Fibroblast of skin of right biceps (primary cell): Measurements from ENCODE around the gene COL5A2.

Source experiments
- DNase-seq: peaks from one replicate; pipeline ENCODE4 v3.0.0-alpha.2; 2013

COL5A2 gene

DNA sequence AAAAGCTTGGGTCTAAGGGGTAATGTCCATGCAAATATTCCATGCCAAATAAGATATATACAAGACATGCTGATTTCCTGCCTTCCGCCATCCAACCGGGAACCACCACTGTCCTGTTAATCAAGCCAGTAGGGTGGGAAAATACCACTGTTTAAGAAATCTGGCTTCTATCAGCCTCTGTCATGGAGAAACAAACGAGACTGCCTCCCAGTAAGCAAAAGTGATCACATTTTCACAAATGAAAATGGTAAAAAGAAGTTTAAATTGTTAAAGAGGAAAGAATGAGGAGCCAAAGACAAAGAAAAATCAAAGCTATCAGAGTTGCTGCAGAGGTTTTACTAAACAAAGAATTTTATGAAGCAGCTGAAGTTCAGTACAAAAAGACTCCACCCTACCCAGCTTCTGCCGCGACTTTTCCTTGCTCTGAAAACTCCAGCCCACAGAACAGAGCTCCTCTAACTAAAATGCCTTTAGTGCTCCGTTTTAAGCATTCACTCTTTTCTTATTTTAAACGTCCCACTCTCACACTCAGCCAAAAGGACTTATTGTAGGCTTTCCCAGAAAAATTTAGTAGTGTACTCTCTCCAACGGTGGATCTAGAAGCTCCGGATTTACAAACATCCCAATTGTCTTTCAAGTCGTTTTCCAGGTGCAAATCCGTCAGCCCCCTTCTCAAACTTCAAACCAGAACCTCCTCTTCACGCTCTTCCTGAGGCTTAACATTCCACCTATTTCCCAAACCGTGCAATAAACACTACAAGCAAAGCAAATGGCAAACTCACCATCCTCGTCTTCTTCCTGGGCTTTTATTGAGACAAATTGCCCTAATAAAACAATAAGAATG, 613 bp downstream of the COL5A2 start:
- peak; percentile 82 for DNase-seq

DNA sequence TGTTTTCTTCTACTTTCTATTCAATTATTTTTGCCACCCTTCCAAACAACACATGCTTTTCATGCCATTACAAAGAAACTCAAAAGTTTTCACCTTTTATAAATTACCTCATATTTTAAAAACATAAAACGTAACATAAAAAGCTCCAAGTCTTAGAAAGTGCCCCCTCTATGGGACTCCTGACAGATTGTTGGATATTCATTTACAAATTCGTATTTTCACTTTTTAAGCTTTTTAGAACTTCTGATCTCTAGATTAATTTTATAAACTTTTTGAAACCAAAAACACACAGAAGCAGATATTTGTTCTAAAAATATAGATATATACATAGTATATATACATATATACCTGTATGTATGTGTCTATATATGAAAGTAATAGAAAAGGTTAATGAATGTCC, 1.5 kb downstream of the COL5A2 start:
- peak; percentile 48 for DNase-seq

DNA sequence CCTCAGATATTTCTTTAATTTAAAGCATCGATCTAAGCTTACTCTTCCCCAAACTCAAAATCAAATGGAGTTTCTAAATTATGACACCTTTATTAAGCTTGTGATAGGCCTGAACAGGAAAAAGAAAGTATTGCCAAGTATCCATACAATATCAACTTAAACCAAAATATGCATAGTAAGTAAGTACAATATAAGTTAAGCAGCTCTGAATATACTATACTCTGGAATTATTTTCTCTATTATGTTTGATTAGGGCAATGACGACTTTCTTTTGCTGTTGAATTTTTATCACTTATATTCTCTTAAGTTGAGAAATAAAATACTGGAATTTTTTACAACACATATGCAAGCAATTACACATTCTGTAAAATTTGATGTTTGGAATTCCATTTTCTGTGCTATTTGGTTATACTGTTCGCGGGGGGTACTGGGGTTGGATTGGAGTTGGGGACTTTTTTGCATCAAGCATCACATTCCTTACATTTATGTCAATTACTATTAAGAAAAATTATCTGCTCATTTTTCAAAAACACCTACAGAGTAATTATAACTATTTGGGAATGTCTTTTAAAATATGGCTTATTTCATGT, 2.2 kb downstream of the COL5A2 start:
- DNase-seq: peak; percentile 66

DNA sequence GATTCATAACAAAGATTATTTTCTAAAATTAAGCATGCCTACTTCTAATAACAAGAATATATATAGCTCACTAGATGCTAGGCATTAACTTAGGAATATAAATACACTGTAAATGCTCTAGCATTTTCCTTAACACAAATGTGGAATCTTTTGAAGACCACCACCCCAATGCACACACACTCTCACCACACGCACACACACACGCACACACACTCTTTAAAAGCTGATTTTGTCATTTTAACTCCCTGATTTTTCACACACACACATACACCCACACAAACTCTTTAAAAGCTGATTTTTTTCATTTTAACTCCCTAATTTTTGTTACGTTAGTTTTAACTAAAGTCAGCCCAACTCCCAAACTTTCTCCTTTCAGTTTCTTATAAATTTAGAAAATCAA, 3.0 kb downstream of the COL5A2 start:
- DNase-seq: no peak

DNA sequence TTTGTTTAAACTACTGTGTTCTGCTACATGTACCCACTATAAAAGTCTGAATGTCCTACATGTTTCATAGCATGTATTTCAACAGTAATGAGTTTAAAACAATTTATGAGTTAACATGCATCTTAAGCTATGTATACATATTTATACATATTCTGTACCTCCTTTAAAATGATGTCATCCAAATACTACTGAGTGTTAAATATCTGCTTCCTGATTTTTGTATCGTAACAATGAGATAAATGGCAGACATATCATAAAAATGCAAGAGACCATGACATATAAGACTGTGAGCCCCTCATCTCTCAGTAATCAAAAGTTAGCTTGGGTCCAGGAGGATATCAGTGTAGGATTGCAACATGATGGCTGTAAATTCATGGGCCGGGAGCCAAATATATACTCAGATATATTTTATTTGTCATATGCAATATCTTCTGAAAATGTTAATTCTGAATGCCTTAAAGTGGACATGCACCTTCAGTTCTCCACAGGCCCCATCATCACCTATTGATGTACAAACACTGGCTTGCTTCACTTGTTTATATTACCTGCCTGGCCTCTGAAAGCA, 3.6 kb downstream of the COL5A2 start:
- DNase-seq: peak; percentile 37

DNA sequence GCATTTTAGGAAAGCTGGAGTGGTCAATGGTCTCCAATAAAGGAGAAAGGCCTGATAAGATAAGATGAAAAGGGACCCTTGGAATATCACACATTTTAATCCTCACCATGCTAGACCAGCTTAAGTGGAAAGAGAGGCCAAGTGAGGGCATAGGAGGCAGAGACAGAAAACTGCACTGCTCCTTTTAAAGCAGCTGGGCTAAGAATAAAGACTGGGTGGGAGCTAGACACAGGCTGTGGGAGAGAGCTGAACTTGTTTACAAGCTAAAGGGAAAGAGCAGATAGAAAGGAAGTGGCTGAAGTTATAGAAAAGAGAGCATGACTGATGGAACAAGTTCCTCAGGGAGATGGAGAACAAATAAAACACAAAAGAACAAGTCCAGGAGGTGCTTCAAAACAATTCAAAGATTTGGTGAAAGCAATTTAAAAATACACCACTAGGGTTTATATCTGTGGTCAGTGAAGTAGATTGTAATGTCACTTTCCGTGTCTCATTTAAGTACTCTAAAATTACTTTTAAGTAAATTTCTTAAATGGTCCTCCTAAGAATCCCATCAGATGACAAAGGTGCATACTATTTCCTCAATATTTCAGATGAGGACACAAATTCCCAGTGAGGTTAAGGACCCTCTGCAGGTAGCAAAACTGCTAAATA, 7.5 kb downstream of the COL5A2 start:
- DNase-seq: no peak

DNA sequence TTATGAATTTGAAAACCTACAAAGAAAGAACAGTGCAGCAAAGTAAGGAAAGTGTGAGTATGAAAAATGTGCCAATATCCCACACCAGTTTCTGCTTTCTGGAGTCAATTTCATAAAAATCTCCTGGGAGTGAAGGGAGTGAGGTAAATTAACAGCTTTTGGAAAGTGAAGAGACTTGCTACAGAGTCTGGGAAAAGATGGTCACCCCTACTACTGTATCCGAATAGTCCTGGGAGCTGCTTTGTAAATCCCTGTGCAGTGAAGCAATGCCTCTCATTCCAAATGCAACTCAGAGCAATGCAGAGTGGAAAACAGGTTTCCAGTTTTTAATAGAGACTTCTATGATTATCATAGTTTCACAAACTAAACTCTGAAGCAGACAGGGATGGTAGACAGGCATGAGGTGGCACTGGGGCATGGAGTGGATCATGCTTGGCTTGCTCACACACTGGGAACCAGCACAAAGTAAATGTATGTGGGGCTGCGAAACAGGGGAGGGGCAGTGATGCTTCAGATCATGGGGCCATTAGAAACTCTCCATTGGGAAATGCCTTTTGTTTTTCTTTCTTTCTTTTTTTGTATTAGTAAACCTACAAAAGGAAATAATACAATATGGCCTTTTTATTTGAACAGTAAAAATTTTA, 10.6 kb downstream of the COL5A2 start:
- no peak for DNase-seq

DNA sequence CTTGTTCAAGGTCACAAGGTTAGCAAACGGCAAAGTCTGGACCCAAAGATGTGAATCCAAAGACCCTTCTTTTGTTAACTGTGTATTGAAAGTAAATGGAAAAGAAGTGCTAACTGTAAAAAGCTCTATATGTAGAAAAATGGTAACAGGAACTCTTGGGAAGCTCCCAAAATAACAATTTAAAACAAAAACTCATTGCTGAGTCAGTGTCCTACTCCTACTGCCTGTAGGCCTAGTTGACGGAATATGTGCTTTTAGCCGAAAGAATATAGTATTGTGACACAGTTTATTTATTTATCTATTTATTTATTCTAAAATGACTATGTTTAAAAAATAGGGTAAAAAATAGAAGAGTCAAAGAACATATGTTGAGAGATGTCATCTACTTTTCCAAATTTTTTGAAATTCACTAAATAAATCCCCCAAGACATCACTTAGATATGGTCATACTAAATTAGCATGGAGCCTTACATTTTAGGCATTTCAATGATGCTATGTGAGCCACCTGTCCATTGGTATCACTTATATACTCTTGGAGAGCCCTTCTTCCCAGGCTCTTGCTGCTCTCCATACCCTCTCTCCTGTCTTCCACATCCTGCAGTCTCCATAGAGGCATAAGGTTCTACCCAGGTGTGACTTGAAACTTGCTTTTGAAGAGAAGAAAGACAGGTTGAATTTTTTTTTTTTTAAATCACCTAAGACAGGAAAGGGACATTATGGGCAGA, 13.7 kb downstream of the COL5A2 start:
- peak; percentile 31 for DNase-seq

DNA sequence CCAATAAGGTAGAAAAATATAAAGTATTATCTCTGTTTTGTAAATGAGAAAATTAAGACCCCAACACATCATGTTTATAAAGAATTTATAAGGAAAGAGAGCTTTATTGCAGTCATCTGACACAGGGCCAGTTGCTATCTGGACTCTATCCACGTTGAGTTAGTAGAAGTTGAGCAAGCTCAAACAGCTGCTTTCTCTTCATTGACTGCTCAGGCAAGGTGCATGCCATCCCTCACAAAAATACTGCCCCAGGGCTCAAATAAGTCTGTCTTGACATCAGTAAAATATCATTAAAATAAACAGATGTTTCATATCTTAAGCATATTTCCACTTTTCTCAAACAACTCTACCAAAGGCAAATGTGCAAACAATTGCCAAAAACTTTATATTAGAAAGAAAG, 14.8 kb downstream of the COL5A2 start:
- DNase-seq: no peak

DNA sequence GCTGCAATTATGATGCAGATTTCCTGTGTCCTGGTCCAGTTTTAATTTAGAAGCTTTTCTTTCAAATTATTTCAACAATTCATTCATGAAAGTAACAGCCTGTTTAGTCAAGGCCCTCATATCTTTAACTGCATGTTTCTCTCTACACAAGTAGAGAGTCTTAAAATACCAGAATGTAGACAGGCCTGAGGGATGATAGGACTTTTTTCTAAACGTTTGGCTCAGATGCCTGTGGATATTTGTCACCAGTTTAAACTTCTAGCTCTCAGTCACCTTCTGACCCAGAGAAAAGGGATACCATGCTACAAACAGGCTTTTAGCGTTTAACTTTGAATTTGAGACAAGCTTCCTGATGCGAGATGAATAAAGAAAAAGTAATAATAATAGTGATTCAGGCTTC, 15.7 kb downstream of the COL5A2 start:
- peak; percentile 86 for DNase-seq

DNA sequence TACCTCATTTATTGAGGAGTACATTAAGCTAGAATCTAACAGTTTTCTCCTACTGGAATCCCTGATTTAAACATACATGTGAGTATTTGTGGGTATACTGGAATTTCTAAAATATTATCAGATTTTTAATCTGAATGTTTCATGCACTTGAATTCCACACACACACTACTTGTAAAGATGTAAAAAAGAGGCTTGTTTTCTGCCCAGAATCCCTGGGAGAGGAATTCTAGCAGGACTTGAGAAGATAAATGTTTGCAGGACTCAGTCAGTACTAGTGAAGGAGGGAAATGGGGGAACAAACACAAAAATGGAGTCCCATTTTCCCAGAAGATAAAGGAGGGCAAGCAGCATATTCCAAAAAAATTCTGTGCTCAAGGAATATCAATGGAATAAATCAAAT, 17.0 kb downstream of the COL5A2 start:
- DNase-seq: peak; percentile 27

DNA sequence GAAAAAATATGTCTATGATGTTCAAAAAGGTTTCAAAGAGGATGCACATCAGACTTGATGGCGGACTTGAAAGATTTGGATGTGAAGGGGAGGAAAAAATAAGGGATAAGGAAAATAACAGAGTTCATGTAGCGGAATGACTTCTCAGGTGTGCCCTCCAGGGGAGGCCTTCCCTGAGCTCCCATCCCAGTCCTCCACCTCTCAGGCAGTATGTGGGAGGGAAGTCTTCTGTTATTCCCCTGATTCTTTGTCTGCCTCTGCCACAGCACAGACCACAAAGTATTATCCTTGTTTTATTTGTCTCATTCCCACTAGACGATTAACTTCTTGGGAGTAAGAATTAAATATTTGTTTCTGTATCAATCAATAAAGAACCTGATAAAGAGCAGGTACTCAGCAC, 17.7 kb downstream of the COL5A2 start:
- DNase-seq: no peak

DNA sequence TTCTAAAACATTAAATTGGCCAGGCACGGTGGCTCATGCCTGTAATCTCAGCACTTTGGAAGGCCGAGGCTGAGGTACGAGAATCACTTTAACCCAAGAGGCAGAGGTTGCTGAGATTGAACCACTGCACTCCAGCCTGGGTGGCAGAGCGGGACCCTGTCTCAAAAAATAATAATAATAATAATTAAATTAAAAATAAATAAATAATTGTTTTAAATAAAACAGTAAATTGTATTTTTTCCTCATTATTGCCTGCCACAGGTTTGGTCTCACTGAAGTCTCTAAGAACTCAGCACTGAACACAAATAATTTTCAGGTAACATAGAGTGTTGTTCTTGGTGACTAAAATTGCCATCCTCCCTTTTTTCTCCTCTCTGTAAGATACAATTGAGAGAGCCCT, 19.8 kb downstream of the COL5A2 start:
- DNase-seq: no peak

DNA sequence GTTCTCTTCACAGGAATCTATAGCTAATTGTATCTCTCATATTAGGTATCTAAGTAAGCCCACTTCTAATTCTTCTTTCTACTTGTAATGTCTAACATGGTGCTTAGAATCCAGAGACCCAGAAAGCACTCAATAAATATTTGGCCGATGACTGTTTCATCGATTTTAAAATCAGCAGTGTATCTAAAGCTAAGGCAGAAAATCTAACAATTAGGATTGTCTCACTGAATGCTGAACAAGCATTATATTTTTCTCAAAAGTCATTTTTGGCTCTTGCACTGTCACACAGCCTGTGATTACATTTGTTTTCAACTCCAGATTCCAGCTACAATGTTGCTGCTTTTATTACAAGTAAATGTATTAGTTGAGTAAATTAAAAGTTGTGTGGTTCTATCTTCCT, 20.3 kb downstream of the COL5A2 start:
- DNase-seq: no peak

DNA sequence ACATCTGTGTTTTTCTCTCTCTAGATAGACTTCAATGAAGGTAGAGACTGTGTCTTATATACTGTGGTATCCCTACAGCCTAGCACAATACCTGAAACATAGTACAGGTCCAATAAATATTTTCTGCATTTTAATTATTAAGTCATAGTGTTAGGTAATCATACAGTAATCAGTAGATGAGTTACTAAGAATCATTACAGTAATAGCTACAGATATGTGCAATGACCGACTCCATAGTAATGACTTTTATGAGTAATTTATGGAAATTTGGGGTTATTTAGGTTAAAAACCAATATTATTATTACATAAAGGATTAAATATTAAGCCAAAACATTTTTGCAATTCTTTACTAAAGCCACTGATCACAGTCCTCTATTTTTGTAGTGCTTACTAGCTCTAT, 21.6 kb downstream of the COL5A2 start:
- DNase-seq: no peak

DNA sequence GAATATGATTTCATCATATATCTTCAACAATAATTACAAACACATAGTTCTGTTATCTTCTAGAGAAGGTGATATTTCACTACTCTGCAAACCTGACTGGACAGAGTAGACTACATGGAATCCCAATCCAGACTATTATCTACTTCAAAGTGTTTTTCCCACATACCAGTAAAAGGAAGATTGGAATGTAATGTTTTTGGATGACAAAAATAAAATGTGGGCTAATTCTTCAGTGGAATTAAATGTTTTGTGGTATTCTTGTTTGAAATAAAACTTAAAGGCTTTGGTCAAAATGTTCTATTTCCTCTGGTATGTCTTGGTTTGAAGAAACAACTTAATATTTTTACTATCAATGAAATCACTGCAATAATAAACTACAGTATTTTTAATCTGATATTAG, 22.1 kb downstream of the COL5A2 start:
- peak; percentile 63 for DNase-seq

DNA sequence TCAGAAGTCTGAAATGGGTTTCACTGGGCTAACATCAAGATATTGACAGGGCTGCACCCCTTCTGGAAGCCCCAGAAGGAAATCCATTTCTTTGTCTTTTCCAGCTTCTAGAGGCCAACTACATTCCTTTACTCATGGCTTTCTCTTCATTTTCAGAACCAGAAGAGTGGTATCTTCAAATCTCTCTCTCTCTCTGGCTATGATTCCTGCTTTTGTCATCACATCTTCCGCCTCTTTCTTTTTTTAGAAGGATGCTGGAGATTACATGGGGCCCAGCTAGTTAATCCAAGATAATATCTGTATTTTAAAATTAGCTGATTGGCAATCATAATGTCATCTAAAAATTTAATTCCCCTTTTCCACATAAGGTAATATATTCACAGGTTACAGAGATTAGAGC, 23.8 kb downstream of the COL5A2 start:
- DNase-seq: no peak

DNA sequence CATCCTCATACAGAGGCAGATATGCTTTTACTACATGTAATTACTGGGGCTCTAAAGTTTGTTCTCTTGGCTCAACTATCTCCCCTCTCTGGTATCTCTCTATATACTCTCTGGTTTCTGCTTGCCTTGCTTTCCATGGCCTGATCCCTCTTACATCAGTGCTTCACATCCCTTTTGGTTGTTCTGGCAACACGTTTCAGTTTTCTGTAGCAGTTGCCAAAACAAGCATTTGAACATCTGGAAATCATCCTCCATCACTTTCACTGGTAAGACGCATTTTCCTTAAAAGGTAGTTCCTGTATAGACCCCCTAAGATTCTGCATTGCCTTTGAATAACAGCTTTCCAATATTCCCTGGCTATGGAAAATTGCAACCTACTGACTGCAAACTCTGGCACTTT, 25.9 kb downstream of the COL5A2 start:
- peak; percentile 83 for DNase-seq

DNA sequence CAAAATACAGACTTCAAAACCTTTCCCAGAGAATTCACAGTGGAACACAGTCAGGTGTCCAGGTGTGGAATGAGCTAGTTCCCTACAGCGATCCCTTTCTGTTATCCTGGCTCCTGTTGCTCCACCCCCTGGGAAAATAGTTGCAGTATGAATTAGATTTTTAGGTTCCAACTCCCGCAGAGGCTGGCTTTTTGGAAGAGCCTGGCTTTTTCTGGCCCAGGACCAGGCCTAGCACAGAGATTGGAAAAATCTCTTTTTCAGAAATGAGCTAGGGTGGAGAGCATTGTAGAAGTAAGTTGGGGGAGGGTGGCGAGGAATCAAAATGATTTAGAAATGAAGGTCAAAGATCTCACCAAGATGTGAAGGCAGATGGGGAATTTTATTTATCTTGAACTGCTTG, 27.1 kb downstream of the COL5A2 start:
- DNase-seq: peak; percentile 34

DNA sequence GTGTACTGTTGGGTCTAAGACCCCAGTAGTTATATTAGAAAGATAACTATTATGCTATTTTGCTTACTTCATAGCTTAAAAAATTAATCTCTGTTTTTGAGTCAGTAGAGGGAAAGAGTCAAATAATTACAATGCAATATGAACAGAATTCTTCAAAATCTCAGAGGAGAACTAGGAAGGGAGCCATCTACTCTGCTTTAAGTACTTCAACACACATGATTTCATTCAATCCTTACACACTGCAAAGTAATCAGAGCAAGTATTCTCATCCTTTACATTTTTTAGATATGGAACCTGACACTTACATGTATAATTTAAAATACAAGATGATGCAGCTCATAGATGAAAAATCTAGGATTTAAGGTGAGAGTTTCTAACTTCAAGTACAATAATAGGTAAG, 27.7 kb downstream of the COL5A2 start:
- no peak for DNase-seq

DNA sequence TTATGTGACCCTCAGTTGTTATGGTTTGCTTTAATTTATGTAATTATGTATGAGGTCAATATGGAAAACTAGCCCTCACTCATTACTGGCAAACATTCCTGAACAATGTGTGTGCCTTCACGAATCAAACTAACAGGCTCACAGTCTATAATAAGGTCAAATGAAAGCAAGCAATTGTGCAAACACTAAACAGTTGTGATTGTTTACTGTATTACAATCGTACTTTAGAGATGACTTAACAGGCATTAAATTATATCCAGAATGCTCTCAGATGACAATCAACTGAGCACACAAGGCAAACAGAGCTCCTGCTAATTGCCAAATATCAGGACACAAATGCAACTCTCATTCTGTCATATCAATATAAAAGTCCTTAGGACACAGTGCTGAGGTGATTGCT, 29.5 kb downstream of the COL5A2 start:
- peak; percentile 79 for DNase-seq

DNA sequence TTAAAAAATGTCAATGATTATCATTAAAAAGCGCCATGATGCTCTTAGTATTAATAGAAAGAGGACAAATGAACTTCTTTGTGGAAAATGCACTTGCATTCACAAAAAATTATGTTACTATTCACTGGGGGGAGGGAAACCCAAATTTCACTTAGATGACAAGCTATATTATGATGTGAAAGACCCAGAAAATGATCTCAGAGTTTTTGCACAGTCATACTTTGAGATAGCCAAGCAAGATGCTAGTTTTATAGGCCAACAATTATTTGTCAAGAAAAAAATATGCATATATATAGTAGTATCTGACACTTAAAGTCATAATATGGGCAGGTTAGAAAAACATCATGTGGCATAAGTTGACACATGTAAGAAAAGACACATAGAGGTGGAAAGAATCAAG, 31.6 kb downstream of the COL5A2 start:
- no peak for DNase-seq

DNA sequence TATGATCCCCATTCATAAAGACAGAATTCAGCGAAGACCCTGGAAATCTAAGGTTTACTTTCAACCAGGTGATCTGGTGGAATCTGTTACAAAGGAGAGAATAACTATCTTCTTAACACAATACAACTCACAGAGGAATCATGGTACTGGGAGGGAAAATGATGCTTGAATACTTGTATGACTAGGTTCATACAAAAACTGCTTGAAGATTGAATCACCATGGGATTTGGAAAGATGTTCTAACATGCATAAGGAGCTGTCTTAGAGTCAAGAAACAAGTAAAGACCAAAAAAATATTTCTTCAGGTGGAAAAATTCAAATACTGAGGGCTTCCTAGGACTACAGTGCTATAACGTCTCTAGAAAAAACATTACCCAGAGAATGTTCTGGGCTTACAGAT, 32.2 kb downstream of the COL5A2 start:
- peak; percentile 52 for DNase-seq
